GM19035 (cell line): ENCODE data around the gene MPC1L.

Source experiments
- ATAC-seq: cut with Tn5 transposase; IDR thresholded peaks from one replicate; pipeline ENCODE4 v1.9.1; 2021; ENCODE audit not compliant: unreplicated experiment

Gene MPC1L

GRCh38 chrX:40625294-40625693 lies 2.1 kb downstream of the MPC1L start:
- ATAC-seq: no peak

GRCh38 chrX:40628506-40628905 lies 5.3 kb downstream of the MPC1L start:
- no peak for ATAC-seq

GRCh38 chrX:40632199-40632598 lies 9.0 kb downstream of the MPC1L start:
- no peak for ATAC-seq

- no peak for ATAC-seq
These were observed 14.5 kb downstream of the MPC1L start for GRCh38 chrX:40637687-40638086.

- ATAC-seq: no peak
These were observed 20.9 kb downstream of the MPC1L start for GRCh38 chrX:40644176-40644575.

GRCh38 chrX:40644821-40645358 lies 21.7 kb downstream of the MPC1L start:
- ATAC-seq: no peak

- ATAC-seq: peak; percentile 37
These were observed 23.5 kb downstream of the MPC1L start for GRCh38 chrX:40646489-40647306.

GRCh38 chrX:40647307-40648197 lies 24.3 kb downstream of the MPC1L start, which contains the start of gene CXorf38:
Gene CXorf38 (minus strand): TSS chrX:40647561. CDS start chrX:40647520, 41 bp downstream.
- peak; percentile 67 for ATAC-seq

GRCh38 chrX:40651620-40652223 lies 28.5 kb downstream of the MPC1L start:
- ATAC-seq: no peak

GRCh38 chrX:40652664-40653063 lies 29.4 kb downstream of the MPC1L start:
- ATAC-seq: no peak

- no peak for ATAC-seq
These were observed 30.3 kb downstream of the MPC1L start for GRCh38 chrX:40653535-40653934.

- ATAC-seq: no peak
These were observed 37.2 kb downstream of the MPC1L start for GRCh38 chrX:40660381-40660780.

GRCh38 chrX:40661489-40661888 lies 38.3 kb downstream of the MPC1L start:
- no peak for ATAC-seq

- ATAC-seq: no peak
These were observed 40.0 kb downstream of the MPC1L start for GRCh38 chrX:40663078-40663740.

GRCh38 chrX:40663880-40664630 lies 40.8 kb downstream of the MPC1L start:
- no peak for ATAC-seq

GRCh38 chrX:40671126-40671525 lies 47.9 kb downstream of the MPC1L start:
- no peak for ATAC-seq
